ENCODE data around the gene SNCAIP.

The SNCAIP gene

DNA sequence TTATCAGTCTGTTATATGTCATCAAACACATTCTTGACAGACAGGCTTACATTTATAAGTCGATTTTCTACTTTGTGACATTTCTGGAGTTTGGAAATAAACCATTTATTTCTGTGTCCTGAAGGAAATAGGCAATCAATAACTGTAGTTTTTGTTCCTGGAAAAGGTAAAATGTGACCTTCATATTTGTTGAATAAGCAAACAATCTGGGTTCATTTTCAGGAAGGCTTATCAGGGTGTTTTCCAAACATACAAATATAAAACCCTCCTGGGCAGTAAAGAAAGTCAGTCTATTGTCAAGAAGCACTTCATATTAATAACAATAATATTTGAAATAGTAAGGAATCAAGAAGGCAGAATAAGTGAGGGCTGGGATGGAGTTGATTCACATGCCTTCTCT, 195.0 kb downstream of the SNCAIP start:
- no peak overlapping the region for H3K14ac ChIP-seq (ENCODE audit: low read length)
- H3K4me3 ChIP-seq (ENCODE audit: low read depth, low read length) = no peak overlapping the region
- H3K27ac ChIP-seq (ENCODE audit: low read depth, low read length) = no peak overlapping the region
- no peaks in the 10 kb centered on the region for H3K9me3 ChIP-seq (ENCODE audit: insufficient read depth, low read depth, low read length)
- H2AFZ ChIP-seq (ENCODE audit: insufficient read depth, low read length, poor library complexity) = no peak overlapping the region
- no peak overlapping the region for H4K12ac ChIP-seq (ENCODE audit: low read depth, low read length)
- H3K79me1 ChIP-seq (ENCODE audit: low read length) = no peaks in the 10 kb centered on the region
- H3K27me3 ChIP-seq (ENCODE audit: insufficient read depth, low read length) = no peaks in the 10 kb centered on the region
- no peak overlapping the region for H3K4ac ChIP-seq (ENCODE audit: low read depth, low read length)
- H4K8ac ChIP-seq (ENCODE audit: low read depth, low read length) = no peak overlapping the region
- H3K23ac ChIP-seq (ENCODE audit: low read length) = no peak overlapping the region
- no peak overlapping the region for H2AK5ac ChIP-seq (ENCODE audit: low read length)
- H2BK120ac ChIP-seq (ENCODE audit: insufficient read depth, low read length, poor library complexity) = no peak overlapping the region
- no peaks in the 10 kb centered on the region for H3K36me3 ChIP-seq (ENCODE audit: control insufficient read depth in 1 of 2, insufficient read depth in 2 of 2, low read length in 2 of 2)
- H3K79me2 ChIP-seq (ENCODE audit: control insufficient read depth, insufficient read depth, low read length, poor library complexity) = no peaks in the 10 kb centered on the region
- H2BK5ac ChIP-seq (ENCODE audit: low read depth, low read length, poor library complexity) = no peak overlapping the region
- H4K91ac ChIP-seq (ENCODE audit: low read depth, low read length) = no peak overlapping the region
- no peak overlapping the region for H3K18ac ChIP-seq (ENCODE audit: low read length)
- H3K9ac ChIP-seq (ENCODE audit: low read length) = no peak overlapping the region
- no peaks in the 10 kb centered on the region for H3K4me1 ChIP-seq (ENCODE audit: control insufficient read depth in 1 of 2, insufficient read depth in 2 of 2, low read length in 2 of 2)
- DNase-seq = no peak
- no peak overlapping the region for H3K4me2 ChIP-seq (ENCODE audit: low read length)
- WGBS (ENCODE audit: extremely low coverage, insufficient coverage, insufficient read length) = no CpG with 5 or more reads among the region's 1 CpG
- no peak overlapping the region for H2BK12ac ChIP-seq (ENCODE audit: low read length)

DNA sequence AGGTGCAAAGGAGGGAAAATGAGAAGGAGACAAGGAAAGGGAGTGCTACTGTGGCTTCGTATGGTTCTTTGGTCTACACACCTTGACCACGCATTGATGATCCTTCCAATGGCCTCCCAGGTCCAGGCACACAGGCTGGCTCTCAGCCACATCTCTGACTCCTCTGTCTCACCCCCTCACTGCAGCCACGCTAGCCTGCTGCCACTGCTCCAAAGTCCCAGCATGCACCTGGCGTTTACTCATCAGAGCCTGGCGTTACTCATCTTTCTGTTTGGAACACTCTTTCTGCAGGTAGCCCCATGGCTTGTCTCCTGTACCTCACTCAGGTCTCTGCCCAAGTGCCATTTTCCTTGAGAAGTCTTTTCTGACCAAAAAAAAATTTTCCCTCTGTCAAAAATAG, 195.5 kb downstream of the SNCAIP start:
- H3K79me2 ChIP-seq (ENCODE audit: control insufficient read depth, insufficient read depth, low read length, poor library complexity) = no peaks in the 10 kb centered on the region
- H4K91ac ChIP-seq (ENCODE audit: low read depth, low read length) = no peak overlapping the region
- no peak overlapping the region for H3K18ac ChIP-seq (ENCODE audit: low read length)
- H3K79me1 ChIP-seq (ENCODE audit: low read length) = no peaks in the 10 kb centered on the region
- H3K4me1 ChIP-seq (ENCODE audit: control insufficient read depth in 1 of 2, insufficient read depth in 2 of 2, low read length in 2 of 2) = no peaks in the 10 kb centered on the region
- no peak overlapping the region for H2AFZ ChIP-seq (ENCODE audit: insufficient read depth, low read length, poor library complexity)
- no peak overlapping the region for H4K12ac ChIP-seq (ENCODE audit: low read depth, low read length)
- H3K4ac ChIP-seq (ENCODE audit: low read depth, low read length) = no peak overlapping the region
- H4K8ac ChIP-seq (ENCODE audit: low read depth, low read length) = no peak overlapping the region
- H2BK120ac ChIP-seq (ENCODE audit: insufficient read depth, low read length, poor library complexity) = no peak overlapping the region
- WGBS (ENCODE audit: extremely low coverage, insufficient coverage, insufficient read length) = no CpG with 5 or more reads among the region's 5 CpGs
- DNase-seq = no peak
- H2BK5ac ChIP-seq (ENCODE audit: low read depth, low read length, poor library complexity) = no peak overlapping the region
- no peak overlapping the region for H3K4me3 ChIP-seq (ENCODE audit: low read depth, low read length)
- no peak overlapping the region for H3K4me2 ChIP-seq (ENCODE audit: low read length)
- no peaks in the 10 kb centered on the region for H3K9me3 ChIP-seq (ENCODE audit: insufficient read depth, low read depth, low read length)
- H3K9ac ChIP-seq (ENCODE audit: low read length) = no peak overlapping the region
- H3K27ac ChIP-seq (ENCODE audit: low read depth, low read length) = no peak overlapping the region
- H3K36me3 ChIP-seq (ENCODE audit: control insufficient read depth in 1 of 2, insufficient read depth in 2 of 2, low read length in 2 of 2) = no peaks in the 10 kb centered on the region
- no peak overlapping the region for H2AK5ac ChIP-seq (ENCODE audit: low read length)
- H2BK12ac ChIP-seq (ENCODE audit: low read length) = no peak overlapping the region
- H3K23ac ChIP-seq (ENCODE audit: low read length) = no peak overlapping the region
- H3K14ac ChIP-seq (ENCODE audit: low read length) = no peak overlapping the region
- no peaks in the 10 kb centered on the region for H3K27me3 ChIP-seq (ENCODE audit: insufficient read depth, low read length)

DNA sequence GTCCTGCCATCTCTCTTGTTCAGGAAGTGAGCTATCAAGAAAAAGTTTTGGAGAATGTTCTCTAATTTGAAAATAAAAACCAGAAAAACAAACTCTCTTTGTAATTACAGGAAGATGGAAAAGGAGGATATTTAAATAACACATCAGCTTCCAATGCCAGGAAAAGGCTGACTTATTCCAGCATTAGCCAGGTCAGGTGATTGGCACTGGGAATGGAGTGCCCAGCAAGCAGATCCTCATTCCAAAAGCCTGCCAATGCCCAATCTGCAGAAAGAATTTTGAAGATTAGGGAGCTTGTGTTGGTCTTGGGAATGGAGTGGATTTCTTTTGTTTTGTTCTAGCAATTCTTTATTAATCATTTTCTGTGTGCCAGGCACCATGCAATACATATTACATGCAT, 196.6 kb downstream of the SNCAIP start:
- Histone ChIP-seq H3K79me2 (ENCODE audit: control insufficient read depth, insufficient read depth, low read length, poor library complexity) (no peaks in the 10 kb centered on the region), H3K36me3 (ENCODE audit: control insufficient read depth in 1 of 2, insufficient read depth in 2 of 2, low read length in 2 of 2) (no peaks in the 10 kb centered on the region), H3K9ac (ENCODE audit: low read length) (no peak overlapping the region), H3K18ac (ENCODE audit: low read length) (no peak overlapping the region), H3K23ac (ENCODE audit: low read length) (no peak overlapping the region), H3K27ac (ENCODE audit: low read depth, low read length) (no peak overlapping the region), H3K4me1 (ENCODE audit: control insufficient read depth in 1 of 2, insufficient read depth in 2 of 2, low read length in 2 of 2) (no peaks in the 10 kb centered on the region), H2AFZ (ENCODE audit: insufficient read depth, low read length, poor library complexity) (no peak overlapping the region), H3K79me1 (ENCODE audit: low read length) (no peaks in the 10 kb centered on the region), H2AK5ac (ENCODE audit: low read length) (no peak overlapping the region), H3K4me2 (ENCODE audit: low read length) (no peak overlapping the region), H3K4ac (ENCODE audit: low read depth, low read length) (no peak overlapping the region), H4K8ac (ENCODE audit: low read depth, low read length) (no peak overlapping the region), H3K9me3 (ENCODE audit: insufficient read depth, low read depth, low read length) (no peaks in the 10 kb centered on the region), H3K4me3 (ENCODE audit: low read depth, low read length) (no peak overlapping the region), H4K91ac (ENCODE audit: low read depth, low read length) (no peak overlapping the region), H2BK12ac (ENCODE audit: low read length) (no peak overlapping the region), H3K27me3 (ENCODE audit: insufficient read depth, low read length) (no peaks in the 10 kb centered on the region), H2BK5ac (ENCODE audit: low read depth, low read length, poor library complexity) (no peak overlapping the region), H2BK120ac (ENCODE audit: insufficient read depth, low read length, poor library complexity) (no peak overlapping the region), H3K14ac (ENCODE audit: low read length) (no peak overlapping the region), H4K12ac (ENCODE audit: low read depth, low read length) (no peak overlapping the region)
- DNase-seq = no peak
